H9 (cell line): ENCODE results near the gene RITA1. TPM values are rescaled to one million over a fixed set of nuclear protein-coding genes. Genes with fewer than 3 reads are reported as not detected.

ENCODE experiments used
- DNase-seq: peaks from one replicate; pipeline ENCODE4 v3.0.0-alpha.2; 2017
- H2AFZ ChIP-seq: one replicate; pipeline ENCODE4 v1.6.1; 2013; ENCODE audit warnings: mild to moderate bottlenecking, low read length, control low read depth, moderate library complexity
- H2AK5ac ChIP-seq: 2 replicates; pipeline ENCODE4 v1.6.1; 2013; ENCODE audit warnings: low read length, control low read depth, mixed read lengths; ENCODE audit not compliant: insufficient read length
- H2BK120ac ChIP-seq: one replicate; pipeline ENCODE4 v1.6.1; 2013; ENCODE audit warnings: low read depth, mild to moderate bottlenecking, low read length, control low read depth, inconsistent platforms; ENCODE audit not compliant: poor library complexity, severe bottlenecking
- H2BK12ac ChIP-seq: 2 replicates; pipeline ENCODE4 v1.6.1; 2013; ENCODE audit warnings: low read length, control low read depth, mixed read lengths, low read depth; ENCODE audit not compliant: insufficient read length
- H2BK15ac ChIP-seq: 2 replicates; pipeline ENCODE4 v1.6.1; 2013; ENCODE audit warnings: low read depth, low read length, control low read depth
- H2BK20ac ChIP-seq: one replicate; pipeline ENCODE4 v1.6.1; 2013; ENCODE audit warnings: low read depth, mild to moderate bottlenecking, low read length, control low read depth, inconsistent platforms; ENCODE audit not compliant: poor library complexity, severe bottlenecking
- H2BK5ac ChIP-seq: 2 replicates; pipeline ENCODE4 v1.6.1; 2013; ENCODE audit warnings: low read length, control low read depth, mixed read lengths; ENCODE audit not compliant: insufficient read length
- H3K14ac ChIP-seq: 2 replicates; pipeline ENCODE4 v1.6.1; 2013; ENCODE audit warnings: low read length, control low read depth; ENCODE audit not compliant: insufficient read depth
- H3K18ac ChIP-seq: 2 replicates; pipeline ENCODE4 v1.6.1; 2013; ENCODE audit warnings: low read depth, mild to moderate bottlenecking, mixed read lengths, low read length, control low read depth; ENCODE audit not compliant: insufficient read length
- H3K23ac ChIP-seq: 2 replicates; pipeline ENCODE4 v1.6.1; 2013; ENCODE audit warnings: low read length, control low read depth, mixed read lengths, low read depth; ENCODE audit not compliant: insufficient read length
- H3K23me2 ChIP-seq: 2 replicates; pipeline ENCODE4 v1.6.1; 2013; ENCODE audit warnings: low read depth, mild to moderate bottlenecking, mixed read lengths, low read length, control low read depth; ENCODE audit not compliant: insufficient read length, poor library complexity, severe bottlenecking
- H3K27ac ChIP-seq: 2 replicates; pipeline ENCODE4 v1.5.1; 2013; ENCODE audit warnings: low read length, control low read depth, mixed read lengths, low read depth; ENCODE audit not compliant: insufficient read length
- H3K27me3 ChIP-seq: 2 replicates; pipeline ENCODE4 v1.6.1; 2013; ENCODE audit warnings: low read length, control low read depth, inconsistent platforms; ENCODE audit not compliant: insufficient read depth
- H3K4ac ChIP-seq: 2 replicates; pipeline ENCODE4 v1.6.1; 2013; ENCODE audit warnings: low read depth, mild to moderate bottlenecking, control low read depth, inconsistent platforms, low read length, moderate library complexity
- H3K4me1 ChIP-seq: 2 replicates; pipeline ENCODE4 v1.6.1; 2013; ENCODE audit warnings: low read length, control low read depth, inconsistent platforms; ENCODE audit not compliant: insufficient read depth
- H3K4me2 ChIP-seq: 2 replicates; pipeline ENCODE4 v1.6.1; 2013; ENCODE audit warnings: low read length, control low read depth, mixed read lengths; ENCODE audit not compliant: insufficient read length, insufficient read depth
- H3K56ac ChIP-seq: 2 replicates; pipeline ENCODE4 v1.6.1; 2013; ENCODE audit warnings: low read depth, mild to moderate bottlenecking, mixed read lengths, low read length, control low read depth; ENCODE audit not compliant: insufficient read length
- H3K79me1 ChIP-seq: 2 replicates; pipeline ENCODE4 v1.6.1; 2013; ENCODE audit warnings: low read depth, mild to moderate bottlenecking, moderate library complexity, low read length, control low read depth, inconsistent platforms; ENCODE audit not compliant: insufficient read depth, poor library complexity, severe bottlenecking
- H3K79me2 ChIP-seq: 2 replicates; pipeline ENCODE4 v1.6.1; 2013; ENCODE audit warnings: low read length, control low read depth, inconsistent platforms; ENCODE audit not compliant: insufficient read depth
- H3K9ac ChIP-seq: 2 replicates; pipeline ENCODE4 v1.6.1; 2013; ENCODE audit warnings: low read length, control low read depth, mixed read lengths; ENCODE audit not compliant: insufficient read length; ENCODE audit errors: extremely low read depth
- H3K9me3 ChIP-seq: one replicate; pipeline ENCODE4 v1.6.1; 2013; ENCODE audit warnings: low read depth, low read length, inconsistent platforms; ENCODE audit not compliant: control insufficient read depth
- H3T11ph ChIP-seq: one replicate; pipeline ENCODE4 v1.6.1; 2013; ENCODE audit warnings: mild to moderate bottlenecking, low read length, control low read depth, inconsistent platforms
- H4K20me1 ChIP-seq: one replicate; pipeline ENCODE4 v1.6.1; 2013; ENCODE audit not compliant: control insufficient read depth, insufficient read length, insufficient read depth
- H4K5ac ChIP-seq: 2 replicates; pipeline ENCODE4 v1.6.1; 2013; ENCODE audit warnings: low read depth, mild to moderate bottlenecking, mixed read lengths, low read length, control low read depth; ENCODE audit not compliant: insufficient read length
- H4K8ac ChIP-seq: replicated peaks from 2 replicates; pipeline ENCODE4 v1.6.1; 2013; ENCODE audit warnings: low read length, control low read depth, mixed read lengths, low read depth; ENCODE audit not compliant: insufficient read length
- H4K91ac ChIP-seq: 2 replicates; pipeline ENCODE4 v1.6.1; 2013; ENCODE audit warnings: low read depth, mild to moderate bottlenecking, moderate library complexity, mixed read lengths, low read length, control low read depth; ENCODE audit not compliant: insufficient read length
- H3K27ac Mint-ChIP-seq, 3 experiments: 2 replicates in 2 of 3; 3 replicates in 1 of 3; pipeline ENCODE4 v1.8.0; 2020 to 2021; ENCODE audit warnings: mixed read lengths in 3 of 3, mild to moderate bottlenecking in 1 of 3, moderate library complexity in 1 of 3
- H3K27me3 Mint-ChIP-seq: 2 replicates; pipeline ENCODE4 v1.8.0; 2021; ENCODE audit warnings: low read depth, mild to moderate bottlenecking, moderate library complexity, mixed read lengths
- H3K36me3 Mint-ChIP-seq, 3 experiments: 2 replicates in 2 of 3; 3 replicates in 1 of 3; pipeline ENCODE4 v1.8.0; 2020 to 2021; ENCODE audit warnings: low read depth in 3 of 3, mixed read lengths in 3 of 3; ENCODE audit not compliant: insufficient read depth in 1 of 3
- H3K4me1 Mint-ChIP-seq, 2 experiments: 2 replicates each; pipeline ENCODE4 v1.8.0; 2020; ENCODE audit warnings: mixed read lengths in 2 of 2
- H3K4me3 Mint-ChIP-seq, 2 experiments: 2 replicates in 1 of 2; 3 replicates in 1 of 2; pipeline ENCODE4 v1.8.0; 2020 to 2021; ENCODE audit warnings: mild to moderate bottlenecking in 2 of 2, mixed read lengths in 2 of 2, moderate library complexity in 1 of 2
- H3K9me3 Mint-ChIP-seq, 2 experiments: 2 replicates in 1 of 2; 3 replicates in 1 of 2; pipeline ENCODE4 v1.8.0; 2020; ENCODE audit warnings: mild to moderate bottlenecking in 2 of 2, mixed read lengths in 2 of 2, moderate library complexity in 1 of 2
- CTCF ChIP-seq: fragments of 200-600 bp; sonication (generic); conservative IDR thresholded peaks from 3 replicates; pipeline ENCODE4 v1.8.0; 2021; ENCODE audit warnings: antibody characterized with exemption, mild to moderate bottlenecking
- WGBS: extraction: QIAGEN DNeasy Blood & Tissue Kit; methylation state at CpG from one replicate; pipeline ENCODE4 v1.1.7; 2013; ENCODE audit warnings: missing lambda C conversion rate, low lambda C conversion rate, mixed read lengths; ENCODE audit not compliant: insufficient read length; ENCODE audit errors: extremely low coverage; 5-methylcytosine and 5-hydroxymethylcytosine counted together
- total RNA-seq: library from RNA; stranded (reverse); gene quantifications from 2 replicates; pipeline ENCODE4 v1.2.1, GENCODE V29; 2021

RITA1 gene
- total RNA-seq, 1 experiment from 2014 or later: 26.1 TPM

GRCh38 chr12:113216027-113216426 is 30.5 kb downstream of the RITA1 start:
- Histone ChIP-seq H4K91ac (no peak overlapping the region), H2AFZ (no peak overlapping the region), H3K4ac (no peak overlapping the region), H3K14ac (no peak overlapping the region), H3K18ac (no peak overlapping the region), H2BK15ac (no peak overlapping the region), H2BK12ac (no peak overlapping the region), H3K79me2 (no peaks in the 10 kb centered on the region), H4K20me1 (no peaks in the 10 kb centered on the region), H3K79me1 (no peaks in the 10 kb centered on the region), H3K27ac (no peak overlapping the region), H4K8ac (no peak overlapping the region), H3K9ac (no peak overlapping the region), H3K9me3 (no peaks in the 10 kb centered on the region), H2AK5ac (no peak overlapping the region), H2BK5ac (no peak overlapping the region), H2BK20ac (no peak overlapping the region), H3K23me2 (no peaks in the 10 kb centered on the region), H4K5ac (no peak overlapping the region), H3K56ac (no peak overlapping the region), H3K23ac (no peak overlapping the region), H3T11ph (no peak overlapping the region), H2BK120ac (no peak overlapping the region), H3K4me1 (no peaks in the 10 kb centered on the region; the same call in 1 of the 2 replicates), H3K27me3 (no peaks in the 10 kb centered on the region), H3K4me2 (no peak overlapping the region)
- DNase-seq: no peak
- H3K4me3 Mint-ChIP-seq: no peak overlapping the region
- no CpG with 5 or more reads among the region's 2 CpGs for WGBS
- TF ChIP-seq CTCF: no peak
- H3K36me3 Mint-ChIP-seq: no peaks in the 10 kb centered on the region; a peak in 1 of 7 replicates
- no peak overlapping the region for H3K27ac Mint-ChIP-seq
- no peaks in the 10 kb centered on the region for H3K9me3 Mint-ChIP-seq
- peaks cover 6 to 9% of the 10 kb centered on the region in 2 experiments; a peak in 3 of 4 replicates for H3K4me1 Mint-ChIP-seq
- H3K27me3 Mint-ChIP-seq: no peaks in the 10 kb centered on the region
